ENCODE data around the gene ASPG.

The ASPG gene

DNA sequence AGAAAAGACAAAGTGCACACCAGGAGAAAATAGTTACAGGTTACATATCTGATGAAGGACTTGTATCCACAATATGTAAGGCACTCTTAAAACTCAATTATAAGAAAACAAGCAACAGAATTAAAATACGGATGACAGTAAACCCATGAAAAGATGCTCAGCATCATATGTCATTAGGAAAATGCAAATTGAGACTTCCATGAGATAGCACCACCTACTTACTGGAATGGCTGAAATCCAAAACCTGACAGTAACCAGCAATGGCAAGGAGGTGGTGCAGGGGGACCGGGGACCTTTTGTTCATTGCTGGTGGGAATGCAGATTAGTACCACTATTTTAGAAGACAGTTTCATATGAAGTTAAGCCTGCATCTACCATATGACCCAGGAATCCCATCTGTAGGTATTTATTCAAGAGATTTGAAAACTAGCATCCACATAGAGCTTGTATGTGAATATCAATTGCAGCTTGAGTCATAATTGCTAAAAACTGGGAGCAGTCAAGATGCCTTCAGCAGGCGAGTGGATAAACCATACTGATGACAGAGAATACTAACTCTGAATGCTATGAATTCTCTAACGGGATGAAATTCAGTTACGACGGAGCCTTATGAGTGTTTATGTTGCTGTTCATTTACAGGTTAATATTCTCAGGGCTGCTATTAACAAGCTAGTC is 43.9 kb upstream of the ASPG start:
- H3K4me3 ChIP-seq (ENCODE audit: low read length) = no peak overlapping the region
- TF ChIP-seq, protein P1, sequence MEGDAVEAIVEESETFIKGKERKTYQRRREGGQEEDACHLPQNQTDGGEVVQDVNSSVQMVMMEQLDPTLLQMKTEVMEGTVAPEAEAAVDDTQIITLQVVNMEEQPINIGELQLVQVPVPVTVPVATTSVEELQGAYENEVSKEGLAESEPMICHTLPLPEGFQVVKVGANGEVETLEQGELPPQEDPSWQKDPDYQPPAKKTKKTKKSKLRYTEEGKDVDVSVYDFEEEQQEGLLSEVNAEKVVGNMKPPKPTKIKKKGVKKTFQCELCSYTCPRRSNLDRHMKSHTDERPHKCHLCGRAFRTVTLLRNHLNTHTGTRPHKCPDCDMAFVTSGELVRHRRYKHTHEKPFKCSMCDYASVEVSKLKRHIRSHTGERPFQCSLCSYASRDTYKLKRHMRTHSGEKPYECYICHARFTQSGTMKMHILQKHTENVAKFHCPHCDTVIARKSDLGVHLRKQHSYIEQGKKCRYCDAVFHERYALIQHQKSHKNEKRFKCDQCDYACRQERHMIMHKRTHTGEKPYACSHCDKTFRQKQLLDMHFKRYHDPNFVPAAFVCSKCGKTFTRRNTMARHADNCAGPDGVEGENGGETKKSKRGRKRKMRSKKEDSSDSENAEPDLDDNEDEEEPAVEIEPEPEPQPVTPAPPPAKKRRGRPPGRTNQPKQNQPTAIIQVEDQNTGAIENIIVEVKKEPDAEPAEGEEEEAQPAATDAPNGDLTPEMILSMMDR (conservative IDR thresholded peaks at IDR 0.05; ENCODE audit: low read depth, low read length) = no peak
- DNase-seq (ENCODE audit: low read depth) = no peak

DNA sequence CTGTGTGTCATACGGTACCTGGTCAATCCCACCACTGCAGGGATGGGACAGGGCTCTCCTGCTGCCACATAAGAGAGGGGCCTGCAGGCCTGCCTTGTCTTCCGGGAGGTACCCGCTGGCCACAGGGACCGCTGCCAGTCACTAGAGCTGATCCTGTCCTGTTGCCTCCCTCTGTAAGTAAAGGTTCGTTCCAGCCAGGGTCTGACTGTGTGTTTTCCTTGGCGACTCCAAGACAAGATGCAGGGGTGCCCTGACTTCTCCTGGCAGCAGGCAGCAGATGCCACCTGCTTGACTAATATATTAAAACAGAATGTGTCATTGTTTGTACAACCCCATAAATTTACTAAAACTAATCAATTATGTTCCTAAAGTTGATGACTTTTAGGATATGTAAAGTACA is 41.5 kb upstream of the ASPG start:
- H3K4me3 ChIP-seq (ENCODE audit: low read length) = no peak overlapping the region
- TF ChIP-seq, protein P1 (conservative IDR thresholded peaks at IDR 0.05; ENCODE audit: low read depth, low read length) = no peak
- no peak for DNase-seq (ENCODE audit: low read depth)

DNA sequence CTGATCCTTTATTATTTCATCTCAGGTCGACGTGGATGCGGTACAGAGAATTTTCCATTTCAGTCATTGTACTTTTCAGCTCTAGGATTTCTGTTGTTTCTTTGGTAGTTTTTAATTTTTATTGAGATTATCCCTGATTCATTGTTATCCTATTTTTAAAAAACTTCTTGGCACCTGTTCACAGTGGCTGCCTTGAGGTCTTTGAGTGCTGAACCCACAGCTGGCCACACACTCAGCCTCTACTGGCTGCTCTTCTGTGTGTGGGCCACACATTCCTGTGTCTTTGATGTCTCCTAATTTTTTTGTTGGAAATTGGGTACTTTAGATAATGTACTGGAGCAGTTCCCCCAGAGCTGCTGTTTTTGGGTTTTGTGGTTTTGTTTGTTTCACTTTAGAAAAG is 37.7 kb upstream of the ASPG start:
- TF ChIP-seq, protein P1 (conservative IDR thresholded peaks at IDR 0.05; ENCODE audit: low read depth, low read length) = no peak
- no peak for DNase-seq (ENCODE audit: low read depth)

DNA sequence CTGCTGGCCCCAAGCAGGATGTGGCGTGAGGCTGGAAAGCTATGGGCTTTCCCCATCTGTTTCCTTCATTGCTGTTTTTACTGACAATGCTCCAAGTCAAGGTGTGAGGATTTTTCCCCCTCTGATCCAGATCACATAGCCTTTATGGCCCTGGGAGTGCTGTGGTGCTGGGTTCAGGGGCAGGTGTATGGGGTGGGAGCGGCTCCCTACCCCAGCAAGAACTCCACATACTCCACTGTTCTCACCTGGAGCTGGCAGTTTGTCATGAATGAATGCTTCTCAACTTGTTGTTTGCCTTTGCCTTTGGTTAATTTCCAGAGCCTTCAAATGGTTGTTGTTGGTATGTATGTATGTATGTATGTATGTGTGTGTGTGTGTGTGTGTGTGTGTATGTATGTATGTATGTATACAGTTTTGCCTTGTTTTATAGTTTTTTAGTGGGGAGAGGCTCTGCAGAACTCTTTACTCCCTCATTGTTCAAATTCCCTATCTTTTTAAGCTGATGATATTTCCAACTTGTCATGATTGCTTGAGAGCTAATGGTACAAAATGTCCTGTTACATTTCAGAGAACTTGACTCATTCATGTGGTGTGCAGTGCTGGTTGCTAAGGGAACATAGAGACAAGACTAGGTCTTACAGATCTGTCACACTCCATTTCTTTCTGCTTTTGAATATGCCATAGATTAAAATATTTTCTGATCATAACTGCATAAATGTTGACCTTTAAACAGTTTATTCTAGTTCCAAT is 36.6 kb upstream of the ASPG start:
- no peak overlapping the region for H3K4me3 ChIP-seq (ENCODE audit: low read length)
- DNase-seq (ENCODE audit: low read depth) = peak; percentile 41
- TF ChIP-seq, protein P1 (conservative IDR thresholded peaks at IDR 0.05; ENCODE audit: low read depth, low read length) = no peak

More for the DNA sequence above, 37.7 kb upstream of the ASPG start:
- H3K4me3 ChIP-seq (ENCODE audit: low read length) = no peak overlapping the region

DNA sequence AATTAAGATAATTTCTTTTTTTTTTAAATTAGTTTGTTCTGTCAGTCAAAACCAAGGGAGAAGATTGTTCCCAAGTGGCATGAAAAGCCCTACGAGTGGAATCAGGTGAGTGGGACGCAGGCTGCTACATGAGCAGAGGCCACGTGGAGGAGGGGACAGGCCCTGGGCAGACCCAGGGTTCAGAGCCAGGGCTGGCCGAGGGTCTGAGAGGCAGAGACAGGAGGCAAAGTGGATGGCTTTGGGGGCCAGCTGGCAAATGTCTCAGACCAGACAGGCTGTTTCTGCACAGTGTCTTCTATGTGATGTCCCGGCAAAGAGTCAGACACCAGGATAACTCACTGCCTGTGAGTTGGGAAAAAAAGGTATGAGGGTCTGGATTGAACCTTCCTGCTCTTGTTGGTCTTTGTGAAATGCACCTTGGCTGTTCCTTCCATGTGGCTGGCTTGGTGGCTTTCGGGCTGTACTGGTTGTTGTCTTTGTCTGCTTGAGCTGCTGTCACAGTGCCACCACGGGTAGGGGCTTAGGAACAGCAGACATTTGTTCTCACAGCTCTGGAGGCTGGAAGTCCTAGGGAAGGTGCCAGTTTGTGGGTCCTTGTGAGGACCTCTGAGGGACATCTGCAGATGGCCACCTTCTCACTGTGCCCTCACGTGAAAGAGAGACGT is 35.8 kb upstream of the ASPG start:
- no peak overlapping the region for H3K4me3 ChIP-seq (ENCODE audit: low read length)
- DNase-seq (ENCODE audit: low read depth) = no peak
- TF ChIP-seq, protein P1 (conservative IDR thresholded peaks at IDR 0.05; ENCODE audit: low read depth, low read length) = no peak

DNA sequence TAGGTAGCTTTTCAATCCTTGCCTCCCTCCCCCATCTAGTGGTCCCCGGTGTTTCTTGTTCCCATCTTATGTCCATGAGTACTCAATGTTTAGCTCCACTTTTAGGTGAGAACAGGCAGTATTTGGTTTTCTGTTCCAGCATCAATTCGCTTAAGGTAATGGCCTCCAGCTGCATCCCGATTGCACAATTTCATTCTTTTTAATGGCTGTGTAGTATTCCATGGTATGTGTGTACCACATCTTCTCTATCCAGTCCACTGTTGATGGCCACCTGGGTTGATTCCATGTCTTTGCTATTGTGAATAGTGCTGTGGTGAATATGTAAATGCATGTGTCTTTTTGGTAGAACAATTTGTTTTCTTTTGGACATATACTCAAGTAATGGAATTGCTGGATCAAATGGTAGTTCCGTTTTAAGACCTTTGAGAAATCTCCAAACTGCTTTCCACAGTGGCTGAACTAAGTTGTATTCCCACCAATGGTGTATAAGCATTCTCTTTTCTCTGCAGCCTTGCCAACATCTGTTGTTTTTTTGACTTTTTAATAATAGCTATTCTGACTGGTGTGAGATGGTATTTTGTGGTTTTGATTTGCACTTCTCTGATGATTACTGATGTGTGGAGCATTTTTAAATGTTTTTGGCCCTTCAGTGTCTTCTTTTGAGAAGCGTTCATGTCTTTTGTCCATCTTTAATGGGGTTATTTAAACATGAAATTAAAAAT is 34.2 kb upstream of the ASPG start:
- no peak overlapping the region for H3K4me3 ChIP-seq (ENCODE audit: low read length)
- DNase-seq (ENCODE audit: low read depth) = no peak
- TF ChIP-seq, protein P1 (conservative IDR thresholded peaks at IDR 0.05; ENCODE audit: low read depth, low read length) = no peak
